HepG2 (cell line): ENCODE measurements around the gene LGR6. TPM values are rescaled to one million over a fixed set of nuclear protein-coding genes. Genes with fewer than 3 reads are reported as not detected.

Experiments
- ERF ChIP-seq: IDR thresholded peaks from 2 replicates; pipeline ENCODE4 v1.6.1; 2018; ENCODE audit warnings: missing biosample characterization, missing genetic modification reagents
- HMGXB3 ChIP-seq: sonication (generic); formaldehyde crosslinking; IDR thresholded peaks from 2 replicates; pipeline ENCODE4 v1.4.0; 2020; ENCODE audit warnings: missing genetic modification reagents, borderline replicate concordance
- MIER2 ChIP-seq: IDR thresholded peaks from 2 replicates; pipeline ENCODE4 v1.6.1; 2016; ENCODE audit warnings: missing biosample characterization, missing genetic modification reagents
- MIER3 ChIP-seq: IDR thresholded peaks from 2 replicates; pipeline ENCODE4 v1.6.1; 2016; ENCODE audit warnings: missing compliant biosample characterization, borderline replicate concordance
- NCOA5 ChIP-seq: sonication (generic); formaldehyde crosslinking; IDR thresholded peaks from 2 replicates; pipeline ENCODE4 v1.4.0; 2020; ENCODE audit warnings: missing genetic modification reagents
- RAD21 ChIP-seq: fragments of 450-650 bp; formaldehyde crosslinking; IDR thresholded peaks from 2 replicates; pipeline ENCODE4 v1.5.0; 2020; ENCODE audit warnings: mild to moderate bottlenecking
- SALL1 ChIP-seq: sonication (generic); formaldehyde crosslinking; IDR thresholded peaks from 2 replicates; pipeline ENCODE4 v1.8.0; 2022; ENCODE audit warnings: mild to moderate bottlenecking, missing genetic modification reagents
- TEAD3 ChIP-seq: optimal IDR thresholded peaks from 2 replicates; pipeline ENCODE3; 2016; ENCODE audit warnings: borderline replicate concordance
- XRCC5 ChIP-seq: fragments of 200-400 bp; formaldehyde crosslinking; optimal IDR thresholded peaks from 2 replicates; pipeline ENCODE3; 2017; ENCODE audit warnings: mild to moderate bottlenecking, low read length
- ZNF501 ChIP-seq: sonication (generic); formaldehyde crosslinking; IDR thresholded peaks from 2 replicates; pipeline ENCODE4 v1.5.1; 2020; ENCODE audit warnings: mild to moderate bottlenecking, moderate library complexity, missing genetic modification reagents
- polyA plus RNA-seq, 8 experiments: library from polyadenylated mRNA; depleted of rRNA in 3 of 8; stranded (reverse) in 7 of 8; unstranded in 1 of 8; fragments of >200 nt; fragmentation: Illumina TruSeq in 4 of 8; extraction: Trizol in 4 of 8; gene quantifications; 2 replicates each; pipeline versions ENCODE4 v1.2.1 to v1.2.3, GENCODE V29; 2011 to 2016; ENCODE audit warnings: low read depth in 4 of 8, missing spikeins in 1 of 8, mixed read lengths in 1 of 8; ENCODE audit not compliant: insufficient read depth in 1 of 8
- total RNA-seq, 5 experiments: library from RNA; depleted of rRNA; stranded (reverse); fragments of >200 nt; fragmentation: Illumina TruSeq; extraction: Trizol; gene quantifications; 2 replicates each; pipeline ENCODE4 v1.2.3, GENCODE V29; 2016; ENCODE audit warnings: low read depth in 1 of 5
- TF ChIP-seq, protein P1 (sequence below): sonication (generic); formaldehyde crosslinking; IDR thresholded peaks from 2 replicates; pipeline ENCODE4 v1.4.0; 2020; ENCODE audit warnings: missing genetic modification reagents
- TF ChIP-seq, protein P2 (sequence below): sonication (generic); formaldehyde crosslinking; IDR thresholded peaks from 2 replicates; pipeline ENCODE4 v1.5.0; 2020; ENCODE audit warnings: mild to moderate bottlenecking, missing genetic modification reagents, moderate library complexity

The LGR6 gene
- total and polyA plus RNA-seq, 2 of the 13 experiments (the other 11 are each of a cell fraction or from before 2014, with no cell fraction given), result 0.07 TPM; not detected in 1

GRCh38 chr1:202315576-202316168 lies 122.1 kb downstream of the LGR6 start (continued):
- TF ChIP-seq XRCC5 (peak; percentile 90), MIER3 (0 out of 2 replicates have a peak, but pooled peaks have one; percentile 24), TEAD3 (CRISPR knock-in tag) (peak; percentile 12), ZNF501 (CRISPR knock-in tag) (0 out of 2 replicates have a peak, but pooled peaks have one; percentile 21), NCOA5 (CRISPR knock-in tag) (no peak), HMGXB3 (CRISPR knock-in tag) (0 out of 2 replicates have a peak, but pooled peaks have one; percentile 26), MIER2 (CRISPR knock-in tag) (0 out of 2 replicates have a peak, but pooled peaks have one; percentile 38), ERF (CRISPR knock-in tag) (peak; percentile 52; the same call in 1 of the 2 replicates), RAD21 (CRISPR knock-in tag) (peak; percentile 83), SALL1 (CRISPR knock-in tag) (peak; percentile 39; the same call in 1 of the 2 replicates)
- TF ChIP-seq, protein P1, sequence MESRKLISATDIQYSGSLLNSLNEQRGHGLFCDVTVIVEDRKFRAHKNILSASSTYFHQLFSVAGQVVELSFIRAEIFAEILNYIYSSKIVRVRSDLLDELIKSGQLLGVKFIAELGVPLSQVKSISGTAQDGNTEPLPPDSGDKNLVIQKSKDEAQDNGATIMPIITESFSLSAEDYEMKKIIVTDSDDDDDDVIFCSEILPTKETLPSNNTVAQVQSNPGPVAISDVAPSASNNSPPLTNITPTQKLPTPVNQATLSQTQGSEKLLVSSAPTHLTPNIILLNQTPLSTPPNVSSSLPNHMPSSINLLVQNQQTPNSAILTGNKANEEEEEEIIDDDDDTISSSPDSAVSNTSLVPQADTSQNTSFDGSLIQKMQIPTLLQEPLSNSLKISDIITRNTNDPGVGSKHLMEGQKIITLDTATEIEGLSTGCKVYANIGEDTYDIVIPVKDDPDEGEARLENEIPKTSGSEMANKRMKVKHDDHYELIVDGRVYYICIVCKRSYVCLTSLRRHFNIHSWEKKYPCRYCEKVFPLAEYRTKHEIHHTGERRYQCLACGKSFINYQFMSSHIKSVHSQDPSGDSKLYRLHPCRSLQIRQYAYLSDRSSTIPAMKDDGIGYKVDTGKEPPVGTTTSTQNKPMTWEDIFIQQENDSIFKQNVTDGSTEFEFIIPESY (CRISPR knock-in tag), result 0 out of 2 replicates have a peak, but pooled peaks have one; percentile 27
- TF ChIP-seq, protein P2, sequence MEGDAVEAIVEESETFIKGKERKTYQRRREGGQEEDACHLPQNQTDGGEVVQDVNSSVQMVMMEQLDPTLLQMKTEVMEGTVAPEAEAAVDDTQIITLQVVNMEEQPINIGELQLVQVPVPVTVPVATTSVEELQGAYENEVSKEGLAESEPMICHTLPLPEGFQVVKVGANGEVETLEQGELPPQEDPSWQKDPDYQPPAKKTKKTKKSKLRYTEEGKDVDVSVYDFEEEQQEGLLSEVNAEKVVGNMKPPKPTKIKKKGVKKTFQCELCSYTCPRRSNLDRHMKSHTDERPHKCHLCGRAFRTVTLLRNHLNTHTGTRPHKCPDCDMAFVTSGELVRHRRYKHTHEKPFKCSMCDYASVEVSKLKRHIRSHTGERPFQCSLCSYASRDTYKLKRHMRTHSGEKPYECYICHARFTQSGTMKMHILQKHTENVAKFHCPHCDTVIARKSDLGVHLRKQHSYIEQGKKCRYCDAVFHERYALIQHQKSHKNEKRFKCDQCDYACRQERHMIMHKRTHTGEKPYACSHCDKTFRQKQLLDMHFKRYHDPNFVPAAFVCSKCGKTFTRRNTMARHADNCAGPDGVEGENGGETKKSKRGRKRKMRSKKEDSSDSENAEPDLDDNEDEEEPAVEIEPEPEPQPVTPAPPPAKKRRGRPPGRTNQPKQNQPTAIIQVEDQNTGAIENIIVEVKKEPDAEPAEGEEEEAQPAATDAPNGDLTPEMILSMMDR, result peak; percentile 96
- TF ChIP-seq, all 625 proteins: peak for 29
